NCI-H146 (cell line): ENCODE measurements around the gene TMPO.
"Not testable (repeated sequence)": the region's sequence is repeated elsewhere in the genome, so short reads cannot be mapped to it uniquely, and the experiment has no call there.

ENCODE experiments used
- DNase-seq: peaks from one replicate; lab custom pipeline; 2025; lab: John Stamatoyannopoulos, UW

The TMPO gene

DNA sequence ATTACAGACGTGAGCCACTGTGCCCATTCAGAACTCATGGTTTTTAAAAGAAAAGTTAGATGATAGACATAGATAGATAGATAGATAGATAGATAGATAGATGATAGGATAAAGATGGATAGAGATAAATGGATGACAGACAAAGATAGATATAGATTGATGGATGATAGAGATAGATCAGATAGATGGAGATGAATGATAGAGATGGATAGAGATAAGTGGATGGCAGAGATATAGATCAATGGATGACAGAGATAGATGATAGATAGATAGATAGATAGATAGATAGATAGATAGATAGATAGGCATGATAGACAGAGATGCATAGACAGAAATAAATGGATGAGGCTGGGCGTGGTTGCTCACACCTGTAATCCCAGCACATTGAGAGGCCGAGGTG is 64.4 kb downstream of the TMPO start:
- no peak for DNase-seq

GRCh38 chr12:98580695-98581094 is 65.3 kb downstream of the TMPO start:
- DNase-seq, result no peak

DNA sequence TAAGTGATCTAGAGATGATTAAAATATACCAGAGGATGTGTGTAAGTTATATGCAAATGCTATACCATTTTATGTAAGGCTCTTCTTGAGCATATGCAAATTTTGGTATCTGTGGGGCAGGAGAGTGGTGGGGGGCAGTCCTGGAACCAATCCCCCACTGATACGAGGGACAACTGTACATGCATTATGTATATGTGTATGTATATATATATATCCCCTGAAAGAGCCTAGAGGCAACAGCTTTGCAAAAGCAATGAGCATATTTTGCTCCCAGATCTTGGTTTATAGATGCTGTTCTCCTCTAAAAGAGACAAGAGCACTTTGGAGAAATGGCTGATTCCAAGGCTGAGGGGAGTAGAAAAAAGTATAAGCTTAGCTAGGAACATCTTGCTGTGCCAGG is 65.7 kb downstream of the TMPO start:
- no peak for DNase-seq

DNA sequence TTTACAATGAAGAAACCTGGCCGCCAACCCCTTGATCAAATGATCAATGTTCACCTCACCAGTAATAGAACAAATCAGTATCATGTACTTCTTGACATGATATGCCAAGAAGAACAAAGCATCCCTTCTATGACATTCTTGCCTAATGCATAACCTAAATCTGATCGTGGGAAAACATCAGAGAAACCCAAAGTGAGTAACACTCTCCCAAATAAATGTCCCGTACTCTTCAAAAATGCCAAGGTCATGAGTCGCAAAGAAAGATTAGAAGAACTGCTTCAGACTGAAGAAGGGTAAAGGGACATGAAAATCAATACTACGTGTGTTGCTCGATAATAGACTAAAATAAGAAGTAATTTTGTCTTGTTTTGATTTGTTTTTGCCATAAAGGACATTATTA is 66.7 kb downstream of the TMPO start:
- no peak for DNase-seq

DNA sequence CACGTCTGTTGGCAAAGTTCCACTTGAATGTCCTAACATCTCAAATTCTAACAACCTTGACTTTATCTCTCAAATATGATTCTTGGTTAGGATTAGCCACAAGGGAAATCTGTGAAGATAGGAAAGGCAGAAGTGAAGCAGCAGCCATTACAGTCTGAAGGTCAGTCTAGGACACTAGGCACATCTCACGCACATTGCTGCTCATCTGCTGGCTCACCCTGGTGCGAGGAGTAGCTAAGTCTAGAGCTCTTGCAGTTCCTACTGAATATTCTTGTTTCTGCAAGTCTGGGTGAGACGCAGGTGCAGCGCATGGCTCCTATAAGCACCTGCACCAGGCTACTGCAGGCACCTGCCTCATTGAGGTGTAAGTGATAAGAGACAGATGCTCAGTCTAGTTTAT is 71.7 kb downstream of the TMPO start:
- DNase-seq, result peak; percentile 84

GRCh38 chr12:98591209-98591608 is 75.8 kb downstream of the TMPO start:
- DNase-seq, result no peak

GRCh38 chr12:98592825-98593322 is 77.5 kb downstream of the TMPO start:
- DNase-seq, result peak; percentile 23

DNA sequence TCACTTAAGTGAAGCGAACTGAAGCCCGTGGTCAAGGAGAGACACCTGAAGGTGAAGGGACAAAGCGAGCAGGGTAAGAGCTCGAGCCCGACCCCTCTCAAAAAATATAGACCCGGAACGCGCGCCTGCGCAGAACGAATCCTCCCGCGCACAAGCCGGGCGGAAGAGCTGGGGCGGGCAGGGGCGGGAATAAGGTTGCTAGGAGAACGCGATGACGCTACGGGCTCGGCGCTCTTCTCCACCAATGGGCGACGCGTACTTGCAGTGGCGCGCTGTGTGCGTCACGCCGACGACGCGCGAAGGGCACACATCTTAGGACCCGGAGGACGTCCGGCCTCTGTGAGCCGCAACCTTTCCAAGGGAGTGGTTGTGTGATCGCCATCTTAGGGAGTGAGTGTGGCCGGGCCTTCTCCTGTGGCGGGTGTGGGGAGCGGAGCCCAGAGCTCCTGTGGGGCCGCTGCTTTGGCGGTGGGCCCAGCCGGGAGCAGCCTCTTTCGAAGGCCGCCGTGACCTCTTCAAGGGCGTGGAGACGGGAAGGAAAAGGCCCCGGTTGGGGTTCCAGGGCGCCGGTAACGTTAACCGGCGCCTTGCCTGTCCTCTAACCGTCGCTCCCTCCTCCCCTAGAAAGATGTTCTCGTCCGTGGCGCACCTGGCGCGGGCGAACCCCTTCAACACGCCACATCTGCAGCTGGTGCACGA is 78.1 kb downstream of the TMPO start, which contains the start of gene SLC25A3:
TSS of gene SLC25A3 (plus strand) at position 336 of the 699 bp plus-strand sequence. CDS start at position 629, 293 bp downstream.
- DNase-seq, result peak; percentile 99

DNA sequence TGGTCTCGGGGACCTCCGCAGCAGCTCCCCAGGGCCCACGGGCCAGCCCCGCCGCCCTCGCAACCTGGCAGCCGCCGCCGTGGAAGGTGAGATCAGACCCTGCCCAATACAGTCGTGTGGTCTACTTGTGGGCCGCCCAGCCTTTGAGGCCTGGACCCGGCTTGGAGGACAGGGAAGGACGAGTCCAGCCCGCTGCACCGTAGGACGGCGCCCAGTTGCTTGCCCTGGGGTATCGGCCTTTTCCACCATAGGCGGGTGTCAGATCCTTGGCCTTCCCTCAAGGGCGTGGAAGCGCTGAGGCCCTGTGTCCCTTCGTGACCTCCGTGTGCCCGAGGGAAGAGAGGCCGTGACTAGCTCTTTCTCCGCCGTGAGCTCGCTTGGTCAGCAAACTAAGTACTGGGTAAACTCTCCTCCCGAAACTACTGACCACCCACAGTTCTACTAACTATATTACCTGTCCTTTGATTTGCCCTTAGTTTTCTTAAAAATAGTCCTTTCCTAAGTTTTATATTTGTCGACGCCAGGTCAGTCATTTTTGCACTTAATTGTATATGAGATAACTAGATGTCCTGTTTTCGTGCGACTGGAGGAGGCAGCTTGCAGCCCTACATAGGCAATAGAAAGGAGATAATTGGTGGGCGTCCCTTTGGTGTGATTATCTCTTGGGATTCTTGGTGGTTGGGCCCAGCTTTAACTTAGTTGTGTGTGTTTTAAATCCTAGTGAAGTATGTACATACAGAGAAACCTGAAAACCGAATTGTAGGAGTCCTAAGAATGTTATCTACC is 78.9 kb downstream of the TMPO start:
- DNase-seq, result peak; percentile 49

DNA sequence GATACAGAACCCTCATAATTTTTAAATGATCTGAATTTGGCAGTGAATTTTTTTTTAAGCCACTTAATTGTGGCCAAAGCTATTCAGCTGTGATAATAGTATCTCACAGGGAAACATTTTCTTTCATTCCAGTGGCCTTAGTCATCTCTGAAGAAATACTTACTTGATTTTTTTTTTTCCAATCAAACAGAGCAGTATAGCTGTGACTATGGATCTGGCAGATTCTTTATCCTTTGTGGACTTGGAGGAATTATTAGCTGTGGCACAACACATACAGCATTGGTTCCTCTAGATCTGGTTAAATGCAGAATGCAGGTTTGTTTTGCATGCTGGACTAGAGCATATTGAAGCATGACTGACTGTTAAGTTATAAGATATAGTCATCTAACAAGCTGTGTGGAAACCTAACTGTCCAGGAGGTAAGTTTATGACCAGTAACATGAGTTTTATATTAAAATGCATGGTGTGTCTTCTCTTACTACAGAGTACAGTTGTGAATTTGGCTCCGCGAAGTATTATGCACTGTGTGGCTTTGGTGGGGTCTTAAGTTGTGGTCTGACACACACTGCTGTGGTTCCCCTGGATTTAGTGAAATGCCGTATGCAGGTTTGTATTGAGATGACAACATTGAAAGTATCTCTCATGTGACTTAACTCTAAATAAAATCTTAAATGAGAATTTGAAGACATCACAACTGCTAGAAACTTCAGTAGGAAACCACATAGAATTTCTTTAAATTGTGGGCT is 80.0 kb downstream of the TMPO start:
- no peak for DNase-seq

GRCh38 chr12:98597313-98597712 is 81.9 kb downstream of the TMPO start:
- not testable (repeated sequence) for DNase-seq
